Right lobe of liver (tissue), 6 donors: ENCODE data around the gene CAPZA2. TPM values are rescaled to one million over a fixed set of nuclear protein-coding genes. Genes with fewer than 3 reads are reported as not detected.
A peak's percentile ranks its signal among the peaks of the same experiment; 100 is the strongest.

Source experiments
- ATAC-seq, 4 donors: fragments of 200-7000 bp; cut with Tn5 transposase; one replicate each; pipeline ENCODE4 v1.9.1; 2020; ENCODE audit warnings: mild to moderate bottlenecking in 4 of 4, moderate library complexity in 4 of 4
- DNase-seq, 3 donors: peaks; one replicate each; pipeline ENCODE4 v3.0.0-alpha.2; 2020
- H3K27ac ChIP-seq, 3 donors: fragments of 200-600 bp; one replicate each; pipeline ENCODE4 v1.8.0; 2022
- H3K27me3 ChIP-seq, 2 donors: fragments of 200-600 bp; one replicate each; pipeline ENCODE4 v1.8.0; 2022
- H3K36me3 ChIP-seq, 4 donors: fragments of 200-600 bp; sonication (generic) in 1 of 4; one replicate each; pipeline versions ENCODE4 v1.5.1 to v1.8.0; 2017 to 2022; ENCODE audit warnings: control low read depth in 1 of 4
- H3K4me1 ChIP-seq, 4 donors: fragments of 200-600 bp; sonication (generic) in 1 of 4; one replicate each; pipeline versions ENCODE4 v1.5.1 to v1.8.0; 2017 to 2022; ENCODE audit warnings: control low read depth in 1 of 4
- H3K4me3 ChIP-seq, 3 donors: fragments of 200-600 bp; one replicate each; pipeline ENCODE4 v1.8.0; 2022
- H3K9me3 ChIP-seq, 4 donors: fragments of 200-600 bp; sonication (generic) in 1 of 4; one replicate each; pipeline versions ENCODE4 v1.5.1 to v1.8.0; 2017 to 2022; ENCODE audit warnings: control low read depth in 1 of 4
- CTCF ChIP-seq, 4 donors: fragments of 200-600 bp in 3 of 4; fragments of 450-650 bp in 1 of 4; IDR thresholded peaks; one replicate each; pipeline versions ENCODE4 v1.5.1 to v1.8.0; 2016 to 2022; ENCODE audit warnings: antibody characterized with exemption in 4 of 4, mild to moderate bottlenecking in 2 of 4
- POLR2A ChIP-seq: fragments of 450-650 bp; IDR thresholded peaks from one replicate; pipeline ENCODE4 v1.6.1; 2017; ENCODE audit warnings: antibody characterized with exemption, mild to moderate bottlenecking
- WGBS: methylation state at CpG from one replicate; pipeline ENCODE4 v1.1.6; 2018; ENCODE audit warnings: low coverage, low lambda C conversion rate; ENCODE audit not compliant: insufficient coverage; ENCODE audit errors: missing lambda C conversion rate; 5-methylcytosine and 5-hydroxymethylcytosine counted together
- intact Hi-C, 2 donors: fragments of 100-400 bp; cut with DNase I; formaldehyde crosslinking; loops; one replicate each; pipeline versions ENCODE4 v1.11.2 to v1.14.1; 2022
- total RNA-seq, 6 experiments: library from RNA; depleted of rRNA in 2 of 6; stranded (reverse); fragments of >200 nt in 2 of 6; fragmentation: NEBNext Ultra II Directional in 3 of 6; extraction: Animal tissue kit (Norgen Biotek cat#: 25700) in 3 of 6; gene quantifications; one replicate each; pipeline versions ENCODE4 v1.1.0 to v1.2.4, GENCODE V29; 2016 to 2023
- donor health status: DM: no; HTN: yes; CAD: no.
- donor health status: DM: no; HTN: no; CAD: no.
- donor health status: DM: no; HTN: no; CAD: no.
- donor health status: DM: no; HTN: yes; CAD: no.
- donor health status: DM: no; HTN: yes; CAD: no.

Gene CAPZA2
- total RNA-seq, 6 experiments from 2014 or later: 48.8 to 114 (median 89.8) TPM

GRCh38 chr7:116862951-116863670, 724 bp downstream of the CAPZA2 start:
- intact Hi-C loops: no loop called here
- H3K36me3 ChIP-seq: no peaks in the 10 kb centered on the region
- peak; percentile 26 to 60 (median 53) for DNase-seq
- H3K9me3 ChIP-seq: no peaks in the 10 kb centered on the region
- H3K4me3 ChIP-seq: peak overlapping the region; percentile 85 to 90 (median 88)
- no peak for TF ChIP-seq CTCF (IDR thresholded peaks at IDR 0.05)
- no peak for TF ChIP-seq POLR2A
- 1% methylated on average over 15 of the region's 33 CpGs for WGBS
- no peaks in the 10 kb centered on the region for H3K27me3 ChIP-seq
- peaks cover 0 to 14% (median 0%) of the 10 kb centered on the region in 4 donors for H3K4me1 ChIP-seq
- peak; percentile 58 to 70 (median 64) for ATAC-seq
- peak overlapping the region; percentile 97 to 98 (median 97) for H3K27ac ChIP-seq

GRCh38 chr7:116863936-116864500, 1.6 kb downstream of the CAPZA2 start:
- intact Hi-C loops: no loop called here
- H3K27me3 ChIP-seq: no peaks in the 10 kb centered on the region
- no peak for ATAC-seq
- DNase-seq: no peak
- no peaks in the 10 kb centered on the region for H3K36me3 ChIP-seq
- peak overlapping the region; percentile 85 to 90 (median 88) for H3K4me3 ChIP-seq
- 26% methylated on average over 9 of the region's 9 CpGs for WGBS
- H3K27ac ChIP-seq: peak overlapping the region; percentile 97 to 98 (median 97)
- TF ChIP-seq POLR2A (no peak), CTCF (IDR thresholded peaks at IDR 0.05) (no peak)
- peaks cover 0 to 14% (median 0%) of the 10 kb centered on the region in 4 donors for H3K4me1 ChIP-seq
- H3K9me3 ChIP-seq: no peaks in the 10 kb centered on the region

- peaks cover 0 to 4% (median under 1%) of the 10 kb centered on the region in 4 donors for H3K4me1 ChIP-seq
- DNase-seq (no peak), ATAC-seq (peak in 1 of 4 donors; percentile 26)
- 75% methylated on average over 6 of the region's 6 CpGs for whole genome bisulfite sequencing
- no peaks in the 10 kb centered on the region for H3K9me3 ChIP-seq
- no peaks in the 10 kb centered on the region for H3K36me3 ChIP-seq
- intact Hi-C loops: no loop called here
- no peaks in the 10 kb centered on the region for H3K27me3 ChIP-seq
- H3K27ac ChIP-seq: peak overlapping the region; percentile 5 to 42 (median 36)
- no peak overlapping the region for H3K4me3 ChIP-seq
- TF ChIP-seq POLR2A: no peak
- no peak for TF ChIP-seq CTCF (IDR thresholded peaks at IDR 0.05)
Measured at GRCh38 chr7:116871061-116871700, 8.8 kb downstream of the CAPZA2 start.

- ATAC-seq (peak; percentile 7 to 47 (median 20)), DNase-seq (no peak)
- Histone ChIP-seq H3K27ac (peak overlapping the region in 2 of 3 donors; percentile 36 to 42), H3K36me3 (no peaks in the 10 kb centered on the region), H3K27me3 (no peaks in the 10 kb centered on the region), H3K9me3 (no peaks in the 10 kb centered on the region), H3K4me3 (no peak overlapping the region), H3K4me1 (peaks cover 0 to 8% (median 5%) of the 10 kb centered on the region in 4 donors)
- TF ChIP-seq CTCF (IDR thresholded peaks at IDR 0.05): no peak
- no peak for TF ChIP-seq POLR2A
- intact Hi-C loops: no loop called here
- 10% methylated on average over 1 of the region's 1 CpG for WGBS
Measured at GRCh38 chr7:116872026-116872425, 9.6 kb downstream of the CAPZA2 start.
